Activated T-cell treated with anti-CD3 and anti-CD28 coated beads for 1 hour (primary cell): Measurements from ENCODE around the gene TTPAL.

Experiments
- DNase-seq: peaks from one replicate; pipeline ENCODE4 v3.0.0-alpha.2; 2020; ENCODE audit warnings: low read depth

Gene TTPAL

DNA sequence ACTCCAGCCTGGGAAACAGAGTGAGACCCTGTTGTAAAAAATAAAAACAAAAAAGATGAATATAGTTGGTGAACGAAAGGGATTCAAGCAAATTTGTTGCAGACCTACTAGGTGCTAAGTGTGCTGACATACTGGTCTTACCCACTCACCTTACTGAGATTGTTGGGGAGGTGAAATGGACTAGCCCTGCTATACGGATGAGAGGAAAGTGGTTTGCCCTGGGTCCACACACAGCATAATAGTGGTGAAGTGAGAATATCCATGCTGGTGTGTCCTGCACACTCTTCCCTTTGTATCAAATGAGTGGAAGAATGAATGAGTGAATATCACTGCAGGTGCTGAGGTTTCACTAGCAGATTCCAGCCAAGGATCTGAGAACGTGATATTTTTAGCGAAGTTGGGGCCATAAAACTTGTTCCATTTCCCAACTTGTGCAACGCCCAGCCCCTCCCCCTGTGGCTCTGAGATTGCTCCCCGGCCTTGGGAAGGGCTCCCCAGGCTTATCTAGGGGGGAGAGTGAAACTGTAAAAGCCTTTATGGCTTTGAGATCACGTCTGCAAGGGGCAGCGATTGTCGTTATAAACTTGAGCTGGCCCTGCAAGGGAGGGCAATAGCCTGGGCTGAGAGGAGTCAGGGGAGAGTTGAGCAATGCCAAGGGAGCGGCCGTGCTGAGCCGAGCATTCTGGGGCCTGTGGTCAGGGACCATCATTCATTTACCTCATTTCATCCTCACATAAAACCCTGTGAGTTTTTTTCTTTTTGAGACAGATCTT, 33.2 kb upstream of the TTPAL start:
- DNase-seq: no peak

DNA sequence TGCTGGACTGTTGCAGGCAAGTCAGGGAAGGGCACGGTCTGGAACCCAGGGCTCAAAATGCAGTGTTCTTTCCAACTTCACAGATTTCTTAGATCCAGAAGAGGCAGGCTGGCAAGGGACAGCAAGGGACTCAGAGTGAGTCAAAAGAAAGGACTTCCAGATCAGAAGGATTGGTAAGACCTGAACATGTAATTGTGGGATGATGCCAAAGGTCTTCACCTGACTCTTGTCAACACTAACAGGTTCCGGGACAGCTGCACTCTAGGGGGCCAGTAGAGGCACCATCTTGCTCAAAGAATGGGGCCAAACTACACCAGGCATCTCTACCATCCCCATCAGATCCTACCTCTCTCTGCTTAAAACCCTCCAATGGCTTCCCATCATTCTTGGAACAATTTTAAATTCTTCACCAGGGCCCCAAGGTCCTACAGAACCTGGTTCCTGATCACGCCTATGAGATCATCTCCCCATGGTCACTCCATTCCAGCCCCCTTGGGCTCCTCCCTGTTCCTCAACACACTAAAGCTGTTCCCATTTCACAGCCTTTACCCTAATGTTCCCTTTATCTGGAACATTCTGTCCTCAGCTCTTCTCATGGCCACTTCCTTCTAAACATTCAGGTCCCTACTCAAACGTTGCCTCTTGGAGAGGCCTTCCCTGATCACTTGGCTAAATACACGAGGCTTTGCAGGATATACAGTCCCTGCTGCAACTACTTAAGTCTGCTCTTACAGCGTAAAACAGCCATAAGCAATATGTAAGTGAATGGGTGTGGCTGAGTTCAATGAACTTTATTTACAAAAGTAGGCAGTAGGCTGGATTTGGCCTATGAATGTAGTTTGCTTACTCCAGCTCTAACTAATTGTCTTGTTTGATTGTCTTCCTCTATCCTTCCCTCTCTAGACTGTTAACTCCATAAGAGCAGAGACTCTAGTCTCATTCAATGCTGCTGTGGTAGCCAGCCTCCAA, 29.6 kb upstream of the TTPAL start:
- DNase-seq: no peak

DNA sequence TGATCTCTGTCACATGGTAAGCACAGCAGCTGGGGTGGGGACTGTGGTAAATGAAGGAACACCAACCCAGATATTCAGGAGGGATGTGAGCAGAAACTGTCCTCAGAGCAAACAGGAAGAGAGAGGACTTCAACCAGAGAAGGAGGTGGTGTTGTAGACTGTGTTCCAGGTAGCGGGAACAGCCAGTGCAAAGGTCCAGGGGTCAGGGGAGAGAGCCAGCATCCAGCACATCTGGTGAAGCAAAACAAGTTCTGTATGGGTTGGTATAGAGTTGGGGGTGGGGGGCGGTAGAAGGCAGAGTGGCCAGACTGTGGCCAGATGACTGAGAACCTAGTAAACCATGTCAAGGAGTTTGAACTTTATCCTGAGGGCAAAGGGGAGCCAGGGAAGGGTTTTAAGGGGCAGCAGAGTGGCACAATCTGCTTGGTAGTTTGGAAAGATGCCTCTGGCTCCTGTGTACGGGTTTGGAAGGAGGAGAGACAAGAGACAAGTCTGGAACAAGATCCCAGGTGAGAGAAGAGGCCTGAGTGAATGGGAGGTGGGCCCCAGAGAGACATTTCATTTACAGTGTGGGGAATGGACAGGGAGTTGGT, 27.8 kb upstream of the TTPAL start:
- DNase-seq: no peak

DNA sequence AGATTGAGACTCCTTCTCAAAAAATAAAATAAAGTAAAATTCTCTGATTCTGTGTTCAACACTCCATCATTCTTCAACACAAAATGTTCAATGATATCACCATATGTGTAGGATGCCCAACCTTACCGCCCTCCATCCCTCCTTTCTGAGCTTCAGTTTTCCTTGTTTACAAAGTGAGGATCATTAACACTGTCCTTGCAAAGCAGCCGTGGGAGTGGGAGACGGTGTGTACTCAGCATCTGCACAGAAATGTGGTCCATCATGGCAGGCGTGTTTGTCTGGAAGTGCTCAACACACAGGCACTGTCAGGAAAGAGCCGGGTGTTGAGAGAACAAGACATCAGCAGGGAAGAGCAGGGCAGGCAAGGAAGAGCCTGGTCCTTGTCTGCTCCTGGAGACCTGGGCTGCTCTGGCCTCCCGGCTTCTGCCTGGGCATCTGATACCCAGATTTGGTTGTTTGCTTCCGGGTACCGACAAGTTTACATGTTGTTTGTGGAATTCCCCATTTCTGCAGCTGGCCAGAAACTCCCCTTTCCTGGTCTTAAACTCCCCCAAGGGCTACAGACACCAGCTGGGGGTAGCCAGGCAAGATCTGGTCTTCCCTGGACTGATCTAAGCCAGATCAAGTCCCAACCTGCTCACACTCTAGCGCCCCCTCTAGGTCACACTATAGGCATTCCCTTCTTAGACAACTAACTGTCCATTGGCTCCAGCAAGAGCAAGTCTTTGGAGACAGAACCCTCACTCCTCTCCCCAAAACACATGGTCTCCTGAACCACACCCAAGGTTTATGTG, 26.7 kb upstream of the TTPAL start:
- no peak for DNase-seq

DNA sequence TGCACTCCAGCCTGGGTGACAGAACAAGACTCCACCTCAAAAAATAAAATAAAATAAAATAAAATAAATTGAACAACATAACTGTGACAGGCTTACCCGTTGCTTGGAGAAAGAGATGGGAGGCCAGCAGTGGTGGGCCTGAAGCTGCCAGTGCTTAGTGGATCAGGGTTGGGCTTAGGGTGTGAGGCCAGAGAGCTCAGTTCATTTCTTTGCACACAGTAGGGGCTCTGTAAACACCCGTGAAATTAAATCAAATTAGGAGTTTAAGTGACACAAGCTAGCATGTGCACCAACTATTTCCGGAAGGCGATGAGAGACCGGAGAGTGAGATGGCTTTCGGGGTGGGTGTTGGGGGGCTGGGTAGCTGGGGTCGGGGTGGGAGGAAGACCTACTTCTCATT, 25.8 kb upstream of the TTPAL start:
- no peak for DNase-seq

DNA sequence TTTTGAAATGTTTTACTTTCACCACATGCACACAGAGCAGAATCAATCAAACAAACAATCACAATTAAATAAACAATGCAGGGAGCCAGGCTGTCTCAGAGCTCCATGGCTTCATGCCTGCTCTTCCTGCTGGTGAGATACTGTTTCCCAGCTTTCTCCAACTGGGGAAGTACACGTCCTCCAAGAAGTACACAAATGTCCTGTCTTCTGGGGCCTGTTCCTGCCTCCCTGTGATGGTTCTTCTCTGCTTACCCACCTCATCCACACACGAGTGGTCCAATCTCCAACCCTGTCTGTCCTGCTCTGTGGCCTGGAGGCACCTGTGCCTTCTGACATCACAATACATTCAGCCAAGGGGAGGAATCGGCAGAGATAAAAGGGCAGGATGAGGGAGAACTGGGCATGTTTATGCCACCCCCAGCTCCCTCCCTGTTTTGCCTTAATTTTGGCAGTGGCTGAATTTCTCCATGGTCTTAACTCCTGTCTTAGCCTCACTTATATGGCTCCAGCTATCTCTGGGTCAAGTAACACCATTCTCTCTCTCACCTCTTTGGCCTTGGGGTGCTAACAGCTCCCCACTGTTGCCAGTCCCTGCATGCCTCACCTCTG, 25.3 kb upstream of the TTPAL start:
- no peak for DNase-seq

DNA sequence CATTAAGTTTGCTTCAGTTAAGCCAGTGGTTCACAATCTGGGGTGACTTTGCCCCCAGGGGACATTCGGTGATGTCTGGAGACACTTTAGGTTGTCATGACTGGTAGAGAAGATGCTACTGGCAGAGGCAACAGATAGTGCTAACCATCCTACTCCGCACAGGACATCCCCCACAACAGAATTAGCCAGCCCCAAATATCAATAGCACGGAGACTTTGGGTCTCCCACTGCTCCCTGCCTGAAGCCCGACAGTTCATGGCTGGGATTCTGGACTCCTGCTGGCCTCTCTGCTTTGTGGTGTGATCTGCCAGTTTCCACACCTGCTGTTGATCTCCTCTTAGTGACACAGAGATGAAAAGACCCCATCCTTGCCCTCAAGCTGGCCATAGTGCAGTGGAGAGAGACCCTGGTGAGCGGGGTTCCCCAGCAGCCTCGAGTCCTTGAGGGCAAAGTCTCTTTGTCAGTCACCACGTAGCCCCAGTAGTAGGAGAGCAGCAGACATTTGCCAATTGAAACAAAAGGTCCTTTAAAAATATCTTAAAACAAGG, 24.7 kb upstream of the TTPAL start:
- no peak for DNase-seq

DNA sequence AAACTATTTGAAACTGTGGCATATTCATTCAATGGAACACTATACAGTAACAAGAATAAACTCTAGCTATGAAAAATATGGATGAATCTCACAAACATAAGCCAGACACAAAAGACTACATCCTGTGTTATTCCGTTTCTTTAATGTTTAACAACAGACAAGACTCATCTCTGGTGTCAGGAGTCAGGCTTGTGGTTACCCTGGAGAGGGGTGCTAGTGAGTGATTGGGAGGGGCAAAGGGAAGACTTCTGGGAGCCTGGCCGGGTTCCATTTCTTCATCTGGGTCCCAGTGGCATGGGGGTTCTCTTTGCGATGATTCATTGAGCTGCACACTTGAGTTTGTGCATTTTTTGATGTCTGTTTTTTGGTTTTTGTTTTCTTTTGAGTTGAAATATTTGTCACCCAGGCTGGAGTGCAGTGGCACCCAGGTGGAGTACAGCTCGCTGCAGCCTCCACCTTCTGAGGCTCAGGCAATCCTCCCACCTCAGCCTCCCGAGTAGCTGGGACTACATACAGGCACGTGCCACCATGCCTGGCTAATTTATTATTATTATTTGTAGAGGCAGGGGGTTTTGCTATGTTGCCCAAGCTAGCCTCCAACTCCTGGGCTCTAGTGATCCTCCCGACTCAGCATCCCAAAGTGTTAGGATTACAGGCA, 21.2 kb upstream of the TTPAL start:
- DNase-seq: no peak

DNA sequence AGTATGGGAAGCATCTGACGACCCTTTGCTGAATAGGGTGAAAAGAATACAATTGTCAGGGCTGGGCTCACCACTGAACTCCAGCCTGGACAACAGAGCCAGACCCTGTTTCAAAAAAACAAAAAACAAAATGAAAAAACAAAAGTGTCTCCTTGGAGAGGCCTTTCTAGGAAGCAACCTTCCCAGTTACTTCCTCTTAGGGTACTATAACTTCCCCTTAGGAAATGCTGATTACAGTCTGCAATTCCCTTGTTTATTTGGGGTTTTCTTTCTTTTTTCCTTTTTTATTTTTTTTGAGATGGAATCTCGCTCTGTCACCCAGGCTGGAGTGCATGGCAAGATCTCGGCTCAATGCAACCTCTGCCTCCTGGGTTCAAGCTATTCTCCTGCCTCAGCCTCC, 20.5 kb upstream of the TTPAL start:
- DNase-seq: no peak

DNA sequence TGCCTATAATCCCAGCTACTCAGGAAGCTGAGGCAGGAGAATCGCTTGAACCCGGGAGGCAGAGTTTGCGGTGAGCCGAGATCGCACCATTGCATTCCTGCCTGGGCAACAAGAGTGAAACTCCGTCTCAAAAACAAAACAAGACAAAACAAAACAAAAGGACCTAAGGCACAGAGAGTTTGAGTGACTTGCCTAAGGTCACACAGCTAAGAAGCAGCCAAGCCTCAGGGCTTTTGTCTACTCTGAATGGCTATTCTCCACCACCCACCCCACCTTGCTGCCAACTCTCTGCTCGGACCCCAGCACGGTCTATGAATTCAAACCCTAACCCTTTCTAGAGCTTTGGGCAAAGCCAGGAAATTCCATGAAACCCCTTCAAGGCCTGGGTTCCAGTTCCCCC, 19.1 kb upstream of the TTPAL start:
- DNase-seq: no peak

DNA sequence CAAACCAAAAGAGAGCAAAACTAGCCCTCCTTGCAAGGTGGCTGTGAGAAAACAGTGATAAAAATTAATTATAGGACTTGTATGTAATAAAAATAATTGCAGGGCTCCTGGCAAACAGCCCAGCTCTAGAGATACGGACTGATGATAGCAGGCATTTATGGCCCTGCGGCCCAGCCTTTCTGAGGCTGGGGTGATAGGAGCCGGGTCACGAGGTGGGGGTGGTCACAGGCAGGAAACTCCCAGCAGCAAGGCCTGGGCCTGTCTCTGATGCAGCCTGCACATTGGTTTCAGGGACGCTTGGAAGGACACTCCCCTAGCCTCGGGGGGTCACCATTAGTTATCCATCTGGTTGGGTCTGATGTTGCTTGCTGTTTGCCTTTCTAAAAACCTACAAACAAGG, 18.7 kb upstream of the TTPAL start:
- no peak for DNase-seq

DNA sequence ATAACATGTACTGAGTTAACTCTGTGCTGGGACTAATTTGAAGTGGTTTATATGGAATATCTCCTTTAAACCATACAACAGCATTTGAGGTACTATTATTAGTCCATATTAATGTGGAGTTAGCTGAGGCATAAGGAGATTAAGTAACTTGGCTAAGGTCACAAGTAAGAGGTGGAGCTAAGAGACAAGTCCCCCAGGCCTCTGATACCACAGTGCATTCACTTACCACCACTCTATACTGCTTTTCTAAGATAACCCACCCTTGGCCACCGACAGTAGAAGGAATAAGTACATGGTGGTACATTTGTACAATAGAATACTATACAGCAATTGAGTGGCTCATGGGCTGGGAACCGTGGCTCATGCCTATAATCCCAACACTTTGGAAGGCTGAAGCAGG, 16.4 kb upstream of the TTPAL start:
- DNase-seq: no peak

DNA sequence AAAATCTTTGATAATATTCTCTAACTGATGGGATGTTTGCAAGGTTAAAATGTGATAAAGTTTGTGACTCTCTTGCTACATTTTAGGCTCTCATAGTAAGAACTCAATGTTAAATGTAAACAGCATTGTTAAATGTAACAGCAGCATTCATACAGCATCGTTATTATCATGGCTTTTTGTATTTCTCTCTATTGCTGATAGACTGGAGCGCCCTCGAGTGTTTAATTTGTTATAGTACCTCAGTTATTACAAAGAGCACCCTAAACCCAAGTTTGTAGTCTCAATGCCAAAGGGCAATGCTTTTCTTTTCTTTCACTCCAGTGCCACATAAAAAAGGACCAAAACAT, 14.9 kb upstream of the TTPAL start:
- no peak for DNase-seq

DNA sequence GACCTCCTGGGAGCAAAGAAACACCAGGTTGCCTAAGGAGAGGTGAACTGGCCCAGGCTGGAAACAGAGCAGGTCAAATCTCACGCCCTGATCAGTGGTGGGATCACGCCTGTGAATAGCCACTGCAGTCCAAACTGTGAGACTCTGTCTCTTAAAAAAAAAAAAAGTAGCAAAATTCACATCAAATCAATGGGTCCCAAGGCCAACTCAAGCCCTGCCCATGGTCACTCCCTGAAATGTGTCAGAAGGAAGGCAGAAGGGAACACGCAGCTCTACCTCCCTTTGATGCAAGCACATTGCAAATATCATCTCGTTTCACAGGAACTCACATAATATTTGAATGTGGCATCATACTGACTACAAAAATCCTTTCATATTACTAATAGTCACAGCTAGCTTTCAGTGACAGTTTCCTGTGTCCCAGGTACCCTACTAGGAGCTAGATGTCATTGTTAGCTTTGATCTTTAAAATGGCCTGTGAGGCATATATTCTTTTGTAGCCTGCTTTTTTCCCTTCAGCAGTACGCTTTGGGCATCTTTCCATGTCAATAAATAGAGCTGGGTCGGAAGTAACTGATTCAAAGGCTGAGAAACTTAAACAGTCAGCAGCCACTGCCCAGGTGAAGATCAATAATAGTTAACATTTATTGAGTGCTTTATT, 14.4 kb upstream of the TTPAL start:
- DNase-seq: no peak

DNA sequence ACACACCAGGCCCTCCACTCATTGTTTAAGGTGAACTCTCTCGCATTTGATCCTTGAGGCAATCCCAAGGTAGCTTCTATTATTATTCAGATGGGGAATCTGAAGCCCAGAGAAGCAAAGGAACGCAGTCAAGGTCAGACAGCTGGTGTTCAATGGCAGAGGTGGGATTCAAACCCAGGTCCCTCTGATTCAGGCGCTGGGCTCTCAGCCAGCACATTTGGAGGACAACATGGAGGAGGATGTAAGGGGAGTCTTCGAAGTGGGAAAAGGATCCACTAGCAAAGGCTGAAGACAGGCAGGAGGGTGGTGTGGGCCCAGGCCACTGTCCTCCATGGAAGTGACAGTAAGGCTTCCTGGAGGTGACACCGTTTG, 13.9 kb upstream of the TTPAL start:
- no peak for DNase-seq

DNA sequence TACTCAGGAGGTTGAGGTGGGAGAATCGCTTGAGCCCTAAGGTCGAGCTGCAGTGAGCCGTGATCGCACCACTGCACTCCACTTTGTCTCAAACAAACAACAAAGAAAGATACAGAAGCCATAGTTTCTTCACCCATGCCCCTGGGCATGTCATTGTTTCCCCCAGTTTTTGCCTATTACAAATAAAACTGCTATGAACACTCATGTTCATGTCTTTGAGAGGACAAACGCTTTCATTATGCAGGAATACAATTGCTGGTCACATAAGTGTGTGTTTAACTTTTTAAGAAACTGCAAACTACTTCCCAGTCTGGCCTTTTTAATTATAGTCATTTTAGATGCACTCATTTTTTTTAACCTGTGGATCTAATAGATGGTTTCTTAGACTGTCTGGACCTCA, 12.2 kb upstream of the TTPAL start:
- no peak for DNase-seq

DNA sequence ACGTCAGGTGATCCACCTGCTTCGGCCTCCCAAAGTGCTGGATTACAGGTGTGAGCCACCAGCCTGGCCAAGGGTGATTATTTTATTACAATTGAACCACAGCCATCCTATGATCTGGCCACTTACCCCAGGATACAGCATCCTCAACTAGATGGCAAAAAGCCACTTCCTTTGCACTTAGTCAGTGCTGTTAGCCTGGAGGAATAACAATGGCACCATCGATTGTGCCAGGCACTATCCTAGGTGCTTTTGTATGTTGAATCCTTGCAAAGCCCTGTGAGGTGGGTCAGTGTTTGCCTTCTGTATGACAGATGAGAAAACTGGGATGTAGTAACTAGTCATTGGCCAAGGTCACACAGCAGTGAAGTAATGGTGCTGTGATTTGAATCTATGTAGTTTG, 11.2 kb upstream of the TTPAL start:
- DNase-seq: no peak

DNA sequence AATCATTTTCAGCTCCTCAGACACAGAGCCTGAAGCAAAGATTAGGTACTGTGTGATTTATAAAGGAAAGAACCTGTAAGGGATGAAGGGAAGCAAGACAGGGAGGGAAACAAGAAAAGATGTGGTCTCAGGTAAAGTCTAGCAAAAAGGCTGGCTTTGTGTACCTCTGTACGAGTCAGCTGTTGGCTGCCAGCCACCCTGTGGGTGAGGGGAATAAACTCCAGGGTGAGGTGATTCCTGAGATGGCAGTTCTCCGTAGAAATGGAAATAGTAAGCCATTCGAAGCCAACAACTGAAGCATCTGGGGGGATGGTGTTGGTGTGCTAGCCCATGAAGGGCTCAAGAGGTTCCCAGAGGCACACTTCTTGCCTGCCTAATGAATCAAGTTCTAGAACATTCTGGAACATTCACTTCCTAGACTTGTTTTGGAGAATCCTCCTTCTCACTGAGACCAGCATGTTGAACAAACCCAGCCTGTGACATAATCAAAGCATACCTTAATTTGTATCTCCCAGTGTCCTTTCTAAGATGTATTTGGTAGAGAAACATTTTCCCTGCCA, 10.6 kb upstream of the TTPAL start:
- no peak for DNase-seq

DNA sequence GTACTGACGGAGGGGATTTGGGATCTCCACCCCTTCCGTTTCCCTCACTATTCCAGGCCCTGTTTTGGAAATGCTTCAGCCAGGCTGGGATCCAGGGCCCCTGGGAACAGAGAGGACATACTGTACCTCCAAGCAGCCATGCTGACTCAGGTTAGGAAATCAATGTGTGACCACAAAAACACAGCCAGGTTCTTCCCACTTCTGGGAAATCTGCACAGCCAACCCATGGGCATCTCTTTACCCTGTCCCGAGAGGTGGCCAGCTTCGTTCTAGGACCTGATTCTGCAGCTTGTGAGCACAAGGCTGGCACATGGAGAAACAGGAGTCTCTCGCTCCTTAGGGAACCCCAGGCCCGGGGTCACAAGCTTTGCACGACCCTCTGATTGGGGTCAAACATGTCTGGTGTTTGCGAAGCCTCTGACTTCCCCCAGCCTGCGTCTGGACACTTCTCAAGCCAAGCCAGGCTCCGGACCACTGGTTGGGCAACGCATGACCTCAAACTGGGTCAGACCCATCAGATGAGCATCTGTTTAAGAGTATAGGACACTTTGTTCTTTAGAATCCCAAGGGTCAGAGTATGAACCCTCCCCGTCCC, 8.3 kb upstream of the TTPAL start:
- DNase-seq: no peak
